ENCODE data around the gene CYP46A1. TPM values are rescaled to one million over a fixed set of nuclear protein-coding genes. Genes with fewer than 3 reads are reported as not detected.

Gene CYP46A1
- total RNA-seq, 4 donors from 2014 or later = 0.13 to 4.7 (median 0.55) TPM; not detected in 1

GRCh38 chr14:99654235-99654985 lies 29.7 kb upstream of the CYP46A1 start:
- no peak for TF ChIP-seq CTCF (IDR thresholded peaks at IDR 0.05)
- no peak overlapping the region for H3K4me3 ChIP-seq (ENCODE audit: low read depth, poor library complexity, severe bottlenecking)
- intact Hi-C loops (cut with DNase I; ENCODE audit: low total_unique reads) = no loop called here
- no peak for DNase-seq (ENCODE audit: low spot score in 2 of 2)
- WGBS, 2 donors = 18 to 28% methylated on average over 7 of the region's 7 CpGs

GRCh38 chr14:99655521-99655920 lies 28.6 kb upstream of the CYP46A1 start:
- no peak for DNase-seq (ENCODE audit: low spot score in 2 of 2)
- WGBS, 2 donors = 90 to 93% methylated on average over 4 of the region's 4 CpGs
- TF ChIP-seq POLR2A (IDR thresholded peaks at IDR 0.05) = no peak
- no peak for TF ChIP-seq CTCF (IDR thresholded peaks at IDR 0.05)
- intact Hi-C loops (cut with DNase I; ENCODE audit: low total_unique reads) = no loop called here
- no peak overlapping the region for H3K4me3 ChIP-seq (ENCODE audit: low read depth, poor library complexity, severe bottlenecking)

- intact Hi-C loops (cut with DNase I; ENCODE audit: low total_unique reads) = no loop called here
- TF ChIP-seq CTCF (IDR thresholded peaks at IDR 0.05) (no peak), POLR2A (IDR thresholded peaks at IDR 0.05) (no peak)
- WGBS, 2 donors = 88 to 92% methylated on average over 5 of the region's 5 CpGs
- H3K4me3 ChIP-seq (ENCODE audit: low read depth, poor library complexity, severe bottlenecking) = no peak overlapping the region
- no peak for DNase-seq (ENCODE audit: low spot score in 2 of 2)
These were observed 27.9 kb upstream of the CYP46A1 start for GRCh38 chr14:99656171-99656570.

- no peak for DNase-seq (ENCODE audit: low spot score in 2 of 2)
- no peak overlapping the region for H3K4me3 ChIP-seq (ENCODE audit: low read depth, poor library complexity, severe bottlenecking)
- WGBS, 2 donors = 30 to 34% methylated on average over 1 of the region's 1 CpG
- TF ChIP-seq POLR2A (IDR thresholded peaks at IDR 0.05) (no peak), CTCF (IDR thresholded peaks at IDR 0.05) (no peak)
- intact Hi-C loops (cut with DNase I; ENCODE audit: low total_unique reads) = no loop called here
These were observed 26.4 kb upstream of the CYP46A1 start for GRCh38 chr14:99657645-99658155.

- DNase-seq (ENCODE audit: low spot score in 2 of 2) = no peak
- WGBS, 2 donors = 64 to 67% methylated on average over 15 of the region's 15 CpGs
- no peak overlapping the region for H3K4me3 ChIP-seq (ENCODE audit: low read depth, poor library complexity, severe bottlenecking)
- intact Hi-C loops (cut with DNase I; ENCODE audit: low total_unique reads) = no loop called here
- TF ChIP-seq CTCF (IDR thresholded peaks at IDR 0.05) (no peak), POLR2A (IDR thresholded peaks at IDR 0.05) (no peak)
These were observed 25.8 kb upstream of the CYP46A1 start for GRCh38 chr14:99658218-99658845.
